ENCODE data around the gene TLE7. TPM values are rescaled to one million over a fixed set of nuclear protein-coding genes. Genes with fewer than 3 reads are reported as not detected.
A peak's percentile ranks its signal among the peaks of the same experiment; 100 is the strongest.

The TLE7 gene
- total RNA-seq, 2 donors from 2014 or later = not detected

DNA sequence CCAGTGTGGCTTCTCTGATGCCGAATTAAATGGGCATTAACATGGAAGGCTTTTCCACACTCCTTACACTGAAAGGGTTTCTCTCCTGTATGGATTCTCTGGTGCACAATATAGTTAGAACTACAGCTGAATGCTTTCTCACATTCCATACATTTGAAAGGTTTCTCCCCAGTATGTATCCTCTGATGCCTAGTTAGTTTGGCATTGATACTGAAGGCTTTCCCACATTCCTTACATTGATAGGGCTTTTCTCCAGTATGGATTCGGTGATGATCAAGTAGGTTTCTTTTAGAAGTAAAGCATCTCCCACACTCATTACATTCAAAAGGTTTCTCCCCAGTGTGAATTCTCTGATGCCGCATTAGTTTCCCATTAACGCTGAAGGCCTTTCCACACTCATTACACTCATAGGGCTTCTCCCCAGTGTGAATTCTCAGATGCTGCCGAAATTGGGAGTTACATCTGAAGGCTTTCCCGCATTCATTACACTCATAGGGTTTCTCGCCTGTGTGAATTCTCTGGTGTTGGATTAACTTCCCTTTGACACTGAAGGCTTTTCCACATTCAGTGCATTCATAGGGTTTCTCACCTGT is 6.5 kb upstream of the TLE7 start:
- Histone ChIP-seq H3K9me3 (peaks cover 0 to 71% (median 4%) of the 10 kb centered on the region in 3 donors), H3K27ac (no peak overlapping the region), H3K4me1 (no peaks in the 10 kb centered on the region), H3K36me3 (replicated peaks in 1 of 2; ENCODE audit: insufficient read depth in 1 of 2, low read depth in 2 of 2) (peaks cover 28 to 29% of the 10 kb centered on the region in 2 donors), H3K27me3 (no peaks in the 10 kb centered on the region), H3K4me3 (no peak overlapping the region)
- WGBS, 2 donors = 96 to 97% methylated on average over 7 of the region's 7 CpGs
- ATAC-seq (no peak), DNase-seq (no peak)
- intact Hi-C loops (cut with DNase I) = no loop called here
- TF ChIP-seq CTCF (IDR thresholded peaks at IDR 0.05) (no peak), POLR2A (IDR thresholded peaks at IDR 0.05) (no peak)

GRCh38 chr16:71443714-71444113 is 1.9 kb upstream of the TLE7 start:
- ATAC-seq = no peak
- peaks cover 0 to 52% (median 1%) of the 10 kb centered on the region in 3 donors for H3K9me3 ChIP-seq
- TF ChIP-seq CTCF (IDR thresholded peaks at IDR 0.05) (no peak), POLR2A (IDR thresholded peaks at IDR 0.05) (no peak)

DNA sequence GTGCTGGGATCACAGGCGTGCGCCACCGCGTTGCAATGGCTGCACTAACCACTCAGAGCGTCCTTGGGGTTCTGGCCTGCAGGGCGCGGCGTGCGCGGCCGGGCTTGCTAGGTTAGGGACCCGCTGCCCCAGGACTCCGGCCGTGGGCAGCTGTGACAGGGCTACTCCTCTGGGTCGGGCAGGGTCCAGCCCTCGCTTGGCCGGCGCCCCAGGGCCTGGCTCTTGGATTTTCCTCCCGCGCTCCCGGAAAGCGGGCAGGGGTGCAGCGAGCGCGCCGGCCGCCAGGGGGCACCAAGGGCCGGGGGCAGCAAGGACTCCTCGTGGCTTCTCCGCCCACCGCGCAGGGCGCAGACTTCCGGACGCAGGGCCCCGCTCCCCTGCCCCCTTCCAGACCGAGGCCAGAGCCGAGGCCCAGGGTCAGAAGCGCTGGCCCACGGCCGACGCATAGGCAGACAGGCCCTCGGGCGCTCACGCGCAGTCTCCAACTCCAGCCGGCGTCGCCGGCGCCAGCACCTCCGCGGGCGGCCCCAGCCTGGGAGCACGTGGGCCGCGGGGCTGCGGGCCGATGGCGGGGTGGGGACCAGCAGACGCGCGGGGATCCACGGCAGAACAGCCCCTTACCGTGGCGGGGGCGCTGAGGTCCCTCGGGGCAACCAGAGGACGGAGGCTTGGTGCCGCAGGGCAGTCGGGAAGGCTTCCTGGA is 355 bp downstream of the TLE7 start:
- Histone ChIP-seq H3K36me3 (replicated peaks in 1 of 2; ENCODE audit: insufficient read depth in 1 of 2, low read depth in 2 of 2) (no peaks in the 10 kb centered on the region), H3K27ac (no peak overlapping the region), H3K4me1 (no peaks in the 10 kb centered on the region), H3K4me3 (no peak overlapping the region), H3K27me3 (no peaks in the 10 kb centered on the region), H3K9me3 (peaks cover 0 to 39% (median 0%) of the 10 kb centered on the region in 3 donors)
- WGBS, 2 donors = 30 to 72% methylated on average over 8 to 67 of the region's 71 CpGs
- TF ChIP-seq CTCF (IDR thresholded peaks at IDR 0.05) (peak in 1 of 7 experiments; percentile 7), POLR2A (IDR thresholded peaks at IDR 0.05) (no peak)
- no peak for DNase-seq
- intact Hi-C loops (cut with DNase I) = no loop called here
- no peak for ATAC-seq

More at GRCh38 chr16:71443714-71444113, 1.9 kb upstream of the TLE7 start:
- intact Hi-C loops (cut with DNase I) = no loop called here
- DNase-seq = no peak
- Histone ChIP-seq H3K4me3 (no peak overlapping the region), H3K4me1 (no peaks in the 10 kb centered on the region), H3K27ac (no peak overlapping the region), H3K27me3 (no peaks in the 10 kb centered on the region), H3K36me3 (replicated peaks in 1 of 2; ENCODE audit: insufficient read depth in 1 of 2, low read depth in 2 of 2) (peaks cover 7% of the 10 kb centered on the region in 2 donors)
- 83 to 90% methylated on average over 2 to 6 of the region's 6 CpGs for WGBS, 2 donors

- H3K36me3 ChIP-seq (replicated peaks in 1 of 2; ENCODE audit: insufficient read depth in 1 of 2, low read depth in 2 of 2) = no peaks in the 10 kb centered on the region
- no peaks in the 10 kb centered on the region for H3K27me3 ChIP-seq
- no peak overlapping the region for H3K4me3 ChIP-seq
- 57 to 65% methylated on average over 21 to 25 of the region's 25 CpGs for WGBS, 2 donors
- intact Hi-C loops (cut with DNase I) = no loop called here
- H3K9me3 ChIP-seq = peaks cover 0 to 32% (median 0%) of the 10 kb centered on the region in 3 donors
- H3K4me1 ChIP-seq = no peaks in the 10 kb centered on the region
- TF ChIP-seq POLR2A (IDR thresholded peaks at IDR 0.05) (no peak), CTCF (IDR thresholded peaks at IDR 0.05) (no peak)
- DNase-seq (no peak), ATAC-seq (no peak)
- no peak overlapping the region for H3K27ac ChIP-seq
Measured at GRCh38 chr16:71440669-71441347, 1.0 kb downstream of the TLE7 start.
